ENCODE data around the gene GSG1L2.

The GSG1L2 gene

GRCh38 chr17:9824797-9825338 lies 3.0 kb upstream of the GSG1L2 start:
- DNase-seq: no peak

DNA sequence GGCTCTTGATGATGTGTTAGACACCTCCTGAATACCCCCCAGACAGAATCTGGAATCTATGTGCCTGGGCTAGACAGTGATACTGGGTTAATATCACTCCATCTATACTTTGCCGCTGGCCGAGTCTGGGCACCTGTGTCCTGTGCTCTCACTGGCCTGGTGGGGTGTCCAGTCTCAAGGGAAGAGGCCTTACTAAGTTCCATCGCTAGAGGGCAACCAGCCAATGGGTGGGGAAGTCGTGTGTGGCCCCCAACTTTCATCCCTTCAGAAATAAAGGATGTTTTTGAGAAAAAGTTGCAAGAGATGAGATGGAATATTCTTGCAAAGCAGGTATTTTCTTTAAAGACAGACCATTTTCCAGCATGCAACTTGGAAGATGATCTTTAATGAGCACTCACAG lies 2.2 kb upstream of the GSG1L2 start:
- DNase-seq: no peak

GRCh38 chr17:9820448-9820847 lies 1.4 kb downstream of the GSG1L2 start:
- no peak for DNase-seq

GRCh38 chr17:9818760-9819159 lies 3.1 kb downstream of the GSG1L2 start:
- DNase-seq: no peak

DNA sequence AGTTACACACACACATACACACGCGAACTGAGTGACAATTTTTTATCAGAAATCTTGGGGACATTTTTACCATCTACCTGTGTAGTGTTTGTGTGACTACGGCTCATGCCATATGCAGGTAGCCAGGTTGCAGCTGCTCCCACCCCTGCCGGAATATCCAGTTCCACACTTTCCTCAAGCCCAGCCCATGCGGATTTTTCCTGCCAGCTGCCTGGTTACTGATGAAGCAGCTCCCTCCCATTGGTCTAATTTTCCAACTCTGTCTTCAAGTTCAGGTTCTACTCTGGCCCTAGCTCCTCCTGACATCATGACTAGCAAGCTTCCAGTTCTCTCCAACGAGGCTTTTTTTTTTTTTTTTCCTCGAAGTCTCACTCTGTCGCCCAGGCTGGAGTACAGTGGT lies 4.8 kb downstream of the GSG1L2 start:
- no peak for DNase-seq

DNA sequence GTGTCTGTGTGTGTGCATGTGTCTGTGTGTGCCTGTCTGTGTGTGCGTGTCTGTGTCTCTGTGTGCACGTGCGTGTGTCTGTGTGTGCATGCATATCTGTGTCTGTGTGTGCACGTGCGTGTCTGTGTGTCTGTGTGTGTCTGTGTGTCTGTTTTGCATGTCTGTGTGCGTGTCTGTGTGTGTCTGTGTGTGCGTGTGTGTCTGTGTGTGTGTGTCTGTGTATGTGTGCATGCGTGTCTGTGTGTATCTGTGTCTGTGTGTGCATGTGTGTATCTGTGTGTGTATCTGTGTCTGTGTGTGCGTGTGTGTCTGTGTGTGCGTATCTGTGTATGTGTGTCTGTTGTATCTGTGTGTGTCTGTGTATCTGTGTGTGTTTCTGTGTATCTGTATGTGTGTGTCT lies 5.4 kb downstream of the GSG1L2 start:
- no peak for DNase-seq

GRCh38 chr17:9814337-9814945 lies 7.4 kb downstream of the GSG1L2 start:
- DNase-seq: no peak

DNA sequence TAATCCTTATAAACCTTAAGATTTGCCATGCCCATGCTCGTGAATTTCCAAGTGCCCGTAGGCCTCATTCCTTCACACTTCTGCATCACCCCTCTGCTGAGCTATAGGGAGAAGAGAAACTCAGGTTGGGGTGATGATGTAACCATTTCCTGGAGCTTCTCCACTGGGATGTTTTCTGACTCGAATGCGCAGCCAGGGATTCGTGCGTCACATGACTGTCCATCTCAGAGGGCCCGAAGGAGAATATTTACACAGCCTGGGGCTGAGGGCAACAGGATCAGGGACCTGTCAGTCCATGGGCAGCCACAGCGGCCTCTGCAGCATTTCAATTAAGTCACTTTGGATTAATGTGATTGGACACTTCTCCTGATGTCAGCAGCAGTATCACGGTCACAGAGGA lies 8.7 kb downstream of the GSG1L2 start:
- no peak for DNase-seq

DNA sequence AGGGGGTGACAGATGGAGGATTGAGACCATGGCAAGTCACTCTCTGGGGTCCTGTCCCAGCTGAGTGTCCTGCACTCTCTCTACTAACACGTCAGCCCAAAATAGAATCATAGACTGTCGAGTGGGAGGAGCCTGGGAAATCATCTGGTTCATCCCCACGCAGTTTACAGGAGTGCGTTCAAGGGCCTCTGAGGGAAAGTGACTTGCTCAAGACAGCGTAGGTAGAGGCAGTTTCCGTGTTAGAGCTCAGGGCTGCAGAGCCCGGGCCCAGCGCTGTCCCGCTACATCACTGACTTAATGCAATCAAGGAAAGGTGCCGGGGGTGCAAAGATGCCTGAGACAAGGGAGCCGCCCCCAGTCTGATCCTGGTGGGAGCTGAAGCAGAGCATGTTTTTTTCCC lies 10.3 kb downstream of the GSG1L2 start:
- no peak for DNase-seq

GRCh38 chr17:9811086-9811485 lies 10.8 kb downstream of the GSG1L2 start:
- no peak for DNase-seq

- DNase-seq: no peak
Observed at GRCh38 chr17:9810100-9810949, 11.6 kb downstream of the GSG1L2 start.

- no peak for DNase-seq
Observed at GRCh38 chr17:9809409-9809808, 12.5 kb downstream of the GSG1L2 start.

- DNase-seq: no peak
Observed at GRCh38 chr17:9806699-9807098, 15.2 kb downstream of the GSG1L2 start.

DNA sequence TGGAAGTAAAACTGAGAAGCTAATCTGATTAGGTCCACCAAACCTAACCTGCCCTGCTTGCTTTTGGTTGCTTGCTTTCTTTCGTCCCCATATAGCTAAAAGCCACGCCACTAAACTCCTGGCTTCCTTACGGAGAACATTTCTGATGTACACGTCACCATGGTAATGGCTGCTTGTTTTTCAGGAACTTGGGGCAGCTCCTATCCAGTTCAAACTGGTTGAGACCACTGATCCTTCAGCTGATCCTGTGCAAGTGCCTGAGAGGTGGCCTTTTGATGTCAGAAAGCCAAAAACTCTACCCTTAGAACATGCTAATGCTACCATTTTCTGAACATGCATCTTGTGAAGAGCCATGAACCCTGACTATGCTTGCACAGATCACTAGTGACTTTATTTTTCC lies 16.1 kb downstream of the GSG1L2 start:
- DNase-seq: no peak

- DNase-seq: no peak
Observed at GRCh38 chr17:9802697-9803096, 19.2 kb downstream of the GSG1L2 start.

- DNase-seq: no peak
Observed at GRCh38 chr17:9802294-9802693, 19.6 kb downstream of the GSG1L2 start.

DNA sequence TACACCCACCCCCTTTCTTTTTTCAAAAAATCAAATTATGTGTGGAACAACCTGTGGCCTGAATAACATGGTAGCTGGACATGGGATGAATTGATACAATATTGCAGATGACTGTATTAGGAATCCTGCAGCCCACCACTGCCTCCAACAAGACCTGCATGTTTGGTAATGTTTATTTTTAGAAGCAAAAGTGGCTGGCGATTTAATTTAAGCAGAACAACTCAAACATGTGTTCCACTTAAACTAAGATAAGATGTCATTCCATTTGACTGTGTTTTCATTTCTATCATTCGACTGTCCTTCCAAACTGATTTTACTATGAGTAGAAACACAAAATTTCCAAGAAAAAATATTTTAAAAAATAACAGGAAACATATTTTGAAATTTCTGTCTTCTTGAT lies 20.4 kb downstream of the GSG1L2 start:
- no peak for DNase-seq

GRCh38 chr17:9798724-9799123 lies 23.2 kb downstream of the GSG1L2 start:
- DNase-seq: no peak

DNA sequence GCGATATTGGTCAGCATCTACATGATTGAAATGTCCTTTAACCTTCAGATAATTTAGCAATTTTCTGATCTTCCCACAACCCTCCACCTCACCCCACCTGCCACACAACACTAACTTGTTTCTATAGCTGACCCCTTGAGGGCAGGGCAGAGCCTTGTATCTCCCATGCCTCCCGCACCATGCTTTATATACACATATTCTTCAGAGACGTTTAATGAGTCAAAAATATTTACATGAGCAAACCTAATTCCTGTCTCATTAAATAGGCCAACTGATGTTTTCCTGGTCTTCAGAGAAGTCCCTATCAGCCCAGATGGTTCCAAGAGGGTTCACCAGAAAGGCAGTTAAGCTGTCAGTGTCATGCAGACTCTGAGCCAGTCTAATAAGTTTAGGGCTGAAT lies 23.9 kb downstream of the GSG1L2 start:
- no peak for DNase-seq

DNA sequence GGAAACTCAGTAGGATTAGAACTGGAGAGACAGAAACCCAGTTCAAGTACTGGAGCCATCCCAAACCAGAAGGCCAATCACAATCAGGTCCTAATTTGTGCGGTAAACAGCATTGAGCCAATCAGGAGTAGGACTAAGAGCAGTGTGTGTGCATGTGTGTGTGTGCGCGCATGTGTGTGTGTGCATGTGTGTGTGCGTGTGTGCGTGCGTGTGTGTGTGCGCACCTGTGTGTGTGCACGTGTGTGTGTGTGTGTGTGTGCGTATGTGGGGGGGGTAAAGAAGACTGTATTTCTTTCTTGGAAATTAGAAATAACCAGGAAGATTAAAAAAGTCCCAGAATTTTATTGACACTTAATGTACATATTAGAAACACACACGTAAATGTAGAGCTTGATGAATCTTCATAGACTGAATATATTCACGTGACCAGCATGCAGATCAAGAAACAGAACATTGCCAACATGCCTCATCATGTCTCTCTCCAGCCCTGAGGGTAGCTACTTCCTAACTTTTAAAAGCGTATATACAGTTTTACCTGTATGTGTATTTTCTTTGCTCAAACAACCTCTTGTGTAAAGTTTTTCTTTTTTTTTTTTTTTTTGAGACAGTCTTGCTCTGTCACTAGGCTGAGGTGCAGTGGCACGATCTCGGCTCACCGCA lies 29.6 kb downstream of the GSG1L2 start:
- no peak for DNase-seq

DNA sequence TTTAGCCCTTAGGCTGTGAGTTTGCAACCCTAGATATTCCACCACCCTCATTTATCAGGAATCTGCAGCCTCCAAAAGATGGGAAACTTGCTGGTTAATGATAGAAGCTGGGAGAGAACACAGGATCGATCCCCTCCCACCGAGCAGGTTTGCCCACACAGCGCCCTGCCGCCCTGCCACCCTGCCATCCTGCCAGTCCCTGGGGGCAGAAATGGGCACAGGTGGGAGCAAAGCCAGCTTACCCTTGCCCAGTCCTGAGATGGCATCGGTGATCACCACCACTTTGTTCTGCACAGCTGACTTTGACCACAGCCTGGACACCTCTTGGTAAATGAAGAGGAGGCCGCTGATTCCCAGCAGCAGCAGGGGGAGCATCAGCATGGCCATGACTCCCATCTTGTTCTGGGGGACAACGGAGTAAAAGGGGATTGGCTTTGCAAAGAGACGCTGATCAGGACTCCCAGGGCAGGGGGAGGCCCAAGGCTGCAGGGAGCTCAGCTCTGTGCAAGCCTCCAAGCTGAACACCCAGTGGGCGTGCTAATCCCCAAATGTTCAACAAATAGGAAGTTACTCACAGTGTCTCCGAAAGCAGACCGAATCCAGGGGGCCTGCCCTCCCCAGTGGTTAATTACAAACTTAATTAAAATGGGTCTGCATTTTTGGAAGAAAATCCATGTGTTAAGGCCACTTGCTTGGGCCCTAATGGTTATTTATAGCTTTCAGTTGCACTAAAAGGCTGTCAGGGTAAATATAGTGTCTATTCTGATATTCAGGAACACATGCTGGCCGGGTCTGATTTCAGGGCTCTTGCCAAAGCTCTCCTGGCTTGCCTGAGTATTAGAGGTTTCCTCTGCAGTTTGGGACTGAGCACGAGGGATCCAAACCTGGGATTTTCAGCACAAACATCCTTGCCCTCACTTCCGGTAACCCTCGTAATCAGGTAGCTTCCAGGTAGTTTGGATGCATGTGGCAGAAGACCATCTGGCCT lies 30.7 kb downstream of the GSG1L2 start, which contains the start of gene DHRS7C:
Gene DHRS7C, minus strand, starts transcription at position 704 of the 988 bp plus-strand sequence. Its CDS starts 308 bp downstream, at position 396.
- DNase-seq: no peak

- no peak for DNase-seq
Observed at GRCh38 chr17:9790316-9790715, 31.6 kb downstream of the GSG1L2 start.

Data from NCI-H146 (cell line).